ENCODE results near the gene SLC22A12.

Gene SLC22A12

GRCh38 chr11:64605244-64605560 lies 14.2 kb downstream of the SLC22A12 start:
- no peaks in the 10 kb centered on the region for H3K9me3 ChIP-seq (ENCODE audit: severe bottlenecking)
- H3K4me3 ChIP-seq (ENCODE audit: severe bottlenecking), result no peak overlapping the region
- TF ChIP-seq CTCF (IDR thresholded peaks at IDR 0.05; ENCODE audit: poor library complexity, severe bottlenecking), result no peak
- DNase-seq (ENCODE audit: low spot score) (no peak), ATAC-seq (ENCODE audit: low read depth) (no peak)
- no peak overlapping the region for H3K27ac ChIP-seq (ENCODE audit: poor library complexity, severe bottlenecking)
- H3K27me3 ChIP-seq (ENCODE audit: insufficient read depth, poor library complexity, severe bottlenecking), result peaks cover 12% of the 10 kb centered on the region
- no peaks in the 10 kb centered on the region for H3K36me3 ChIP-seq (ENCODE audit: low read depth)
- H3K4me1 ChIP-seq (ENCODE audit: insufficient read depth, poor library complexity, severe bottlenecking), result no peaks in the 10 kb centered on the region

- TF ChIP-seq CTCF (IDR thresholded peaks at IDR 0.05; ENCODE audit: poor library complexity, severe bottlenecking), result no peak
- Histone ChIP-seq H3K4me1 (ENCODE audit: insufficient read depth, poor library complexity, severe bottlenecking) (no peaks in the 10 kb centered on the region), H3K27ac (ENCODE audit: poor library complexity, severe bottlenecking) (no peak overlapping the region), H3K36me3 (ENCODE audit: low read depth) (no peaks in the 10 kb centered on the region), H3K9me3 (ENCODE audit: severe bottlenecking) (no peaks in the 10 kb centered on the region), H3K4me3 (ENCODE audit: severe bottlenecking) (no peak overlapping the region), H3K27me3 (ENCODE audit: insufficient read depth, poor library complexity, severe bottlenecking) (peaks cover 12% of the 10 kb centered on the region)
- ATAC-seq (ENCODE audit: low read depth), result no peak
- DNase-seq (ENCODE audit: low spot score), result no peak
Observed at GRCh38 chr11:64605656-64606585, 14.9 kb downstream of the SLC22A12 start.

GRCh38 chr11:64606796-64607380 lies 15.9 kb downstream of the SLC22A12 start:
- Histone ChIP-seq H3K36me3 (ENCODE audit: low read depth) (no peaks in the 10 kb centered on the region), H3K27me3 (ENCODE audit: insufficient read depth, poor library complexity, severe bottlenecking) (peaks cover 12% of the 10 kb centered on the region), H3K9me3 (ENCODE audit: severe bottlenecking) (no peaks in the 10 kb centered on the region), H3K4me3 (ENCODE audit: severe bottlenecking) (no peak overlapping the region), H3K27ac (ENCODE audit: poor library complexity, severe bottlenecking) (no peak overlapping the region), H3K4me1 (ENCODE audit: insufficient read depth, poor library complexity, severe bottlenecking) (no peaks in the 10 kb centered on the region)
- DNase-seq (ENCODE audit: low spot score), result no peak
- TF ChIP-seq CTCF (IDR thresholded peaks at IDR 0.05; ENCODE audit: poor library complexity, severe bottlenecking), result no peak
- no peak for ATAC-seq (ENCODE audit: low read depth)

GRCh38 chr11:64607381-64607985 lies 16.5 kb downstream of the SLC22A12 start:
- Histone ChIP-seq H3K9me3 (ENCODE audit: severe bottlenecking) (no peaks in the 10 kb centered on the region), H3K27me3 (ENCODE audit: insufficient read depth, poor library complexity, severe bottlenecking) (peaks cover 12% of the 10 kb centered on the region), H3K4me3 (ENCODE audit: severe bottlenecking) (no peak overlapping the region), H3K36me3 (ENCODE audit: low read depth) (no peaks in the 10 kb centered on the region), H3K27ac (ENCODE audit: poor library complexity, severe bottlenecking) (no peak overlapping the region), H3K4me1 (ENCODE audit: insufficient read depth, poor library complexity, severe bottlenecking) (no peaks in the 10 kb centered on the region)
- DNase-seq (ENCODE audit: low spot score) (no peak), ATAC-seq (ENCODE audit: low read depth) (no peak; the same call in 2 of the 3 replicates)
- no peak for TF ChIP-seq CTCF (IDR thresholded peaks at IDR 0.05; ENCODE audit: poor library complexity, severe bottlenecking)
